ENCODE results near the gene HGFAC.

HGFAC gene

DNA sequence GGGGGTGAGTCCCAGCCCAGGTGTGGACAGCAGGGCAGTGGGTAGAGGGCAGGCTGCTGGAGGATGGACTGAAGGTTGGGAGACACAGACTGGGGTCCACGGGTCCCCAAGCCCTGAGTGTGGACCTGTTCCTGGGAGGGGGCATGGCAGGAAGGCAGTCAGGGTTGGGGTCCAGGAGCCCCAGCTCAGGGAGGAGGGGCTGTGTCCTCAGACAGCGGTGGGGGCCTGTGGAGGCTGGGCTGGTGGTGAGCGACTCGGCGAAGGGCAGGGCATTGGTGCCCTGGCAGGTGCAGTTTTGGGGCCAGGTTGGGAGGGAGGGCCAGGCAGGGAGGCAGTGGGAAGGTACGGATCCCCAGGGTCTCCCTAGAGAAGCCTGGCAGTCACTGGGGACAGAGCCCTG, 55.3 kb downstream of the HGFAC start:
- Histone ChIP-seq H3K27me3 (ENCODE audit: insufficient read depth, poor library complexity, severe bottlenecking) (peaks cover 3% of the 10 kb centered on the region), H3K4me3 (replicated peaks; ENCODE audit: insufficient read depth, low read length) (no peak overlapping the region), H3K27ac (replicated peaks) (no peak overlapping the region)
- TF ChIP-seq, protein P1, sequence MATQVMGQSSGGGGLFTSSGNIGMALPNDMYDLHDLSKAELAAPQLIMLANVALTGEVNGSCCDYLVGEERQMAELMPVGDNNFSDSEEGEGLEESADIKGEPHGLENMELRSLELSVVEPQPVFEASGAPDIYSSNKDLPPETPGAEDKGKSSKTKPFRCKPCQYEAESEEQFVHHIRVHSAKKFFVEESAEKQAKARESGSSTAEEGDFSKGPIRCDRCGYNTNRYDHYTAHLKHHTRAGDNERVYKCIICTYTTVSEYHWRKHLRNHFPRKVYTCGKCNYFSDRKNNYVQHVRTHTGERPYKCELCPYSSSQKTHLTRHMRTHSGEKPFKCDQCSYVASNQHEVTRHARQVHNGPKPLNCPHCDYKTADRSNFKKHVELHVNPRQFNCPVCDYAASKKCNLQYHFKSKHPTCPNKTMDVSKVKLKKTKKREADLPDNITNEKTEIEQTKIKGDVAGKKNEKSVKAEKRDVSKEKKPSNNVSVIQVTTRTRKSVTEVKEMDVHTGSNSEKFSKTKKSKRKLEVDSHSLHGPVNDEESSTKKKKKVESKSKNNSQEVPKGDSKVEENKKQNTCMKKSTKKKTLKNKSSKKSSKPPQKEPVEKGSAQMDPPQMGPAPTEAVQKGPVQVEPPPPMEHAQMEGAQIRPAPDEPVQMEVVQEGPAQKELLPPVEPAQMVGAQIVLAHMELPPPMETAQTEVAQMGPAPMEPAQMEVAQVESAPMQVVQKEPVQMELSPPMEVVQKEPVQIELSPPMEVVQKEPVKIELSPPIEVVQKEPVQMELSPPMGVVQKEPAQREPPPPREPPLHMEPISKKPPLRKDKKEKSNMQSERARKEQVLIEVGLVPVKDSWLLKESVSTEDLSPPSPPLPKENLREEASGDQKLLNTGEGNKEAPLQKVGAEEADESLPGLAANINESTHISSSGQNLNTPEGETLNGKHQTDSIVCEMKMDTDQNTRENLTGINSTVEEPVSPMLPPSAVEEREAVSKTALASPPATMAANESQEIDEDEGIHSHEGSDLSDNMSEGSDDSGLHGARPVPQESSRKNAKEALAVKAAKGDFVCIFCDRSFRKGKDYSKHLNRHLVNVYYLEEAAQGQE (IDR thresholded peaks at IDR 0.05; ENCODE audit: insufficient replicate concordance, low read depth) = no peak
- no peak for TF ChIP-seq POLR2AphosphoS5 (IDR thresholded peaks at IDR 0.05; ENCODE audit: low read depth)
- TF ChIP-seq GABPA (IDR thresholded peaks at IDR 0.05; ENCODE audit: low read depth) = no peak
- TF ChIP-seq, protein P2, sequence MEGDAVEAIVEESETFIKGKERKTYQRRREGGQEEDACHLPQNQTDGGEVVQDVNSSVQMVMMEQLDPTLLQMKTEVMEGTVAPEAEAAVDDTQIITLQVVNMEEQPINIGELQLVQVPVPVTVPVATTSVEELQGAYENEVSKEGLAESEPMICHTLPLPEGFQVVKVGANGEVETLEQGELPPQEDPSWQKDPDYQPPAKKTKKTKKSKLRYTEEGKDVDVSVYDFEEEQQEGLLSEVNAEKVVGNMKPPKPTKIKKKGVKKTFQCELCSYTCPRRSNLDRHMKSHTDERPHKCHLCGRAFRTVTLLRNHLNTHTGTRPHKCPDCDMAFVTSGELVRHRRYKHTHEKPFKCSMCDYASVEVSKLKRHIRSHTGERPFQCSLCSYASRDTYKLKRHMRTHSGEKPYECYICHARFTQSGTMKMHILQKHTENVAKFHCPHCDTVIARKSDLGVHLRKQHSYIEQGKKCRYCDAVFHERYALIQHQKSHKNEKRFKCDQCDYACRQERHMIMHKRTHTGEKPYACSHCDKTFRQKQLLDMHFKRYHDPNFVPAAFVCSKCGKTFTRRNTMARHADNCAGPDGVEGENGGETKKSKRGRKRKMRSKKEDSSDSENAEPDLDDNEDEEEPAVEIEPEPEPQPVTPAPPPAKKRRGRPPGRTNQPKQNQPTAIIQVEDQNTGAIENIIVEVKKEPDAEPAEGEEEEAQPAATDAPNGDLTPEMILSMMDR (IDR thresholded peaks at IDR 0.05; ENCODE audit: insufficient read depth, low read length) = no peak
- TF ChIP-seq SPI1 (IDR thresholded peaks at IDR 0.05; ENCODE audit: borderline replicate concordance, low read depth) = no peak
- no peak for DNase-seq (ENCODE audit: low read depth in 1 of 2, low spot score in 1 of 2)

DNA sequence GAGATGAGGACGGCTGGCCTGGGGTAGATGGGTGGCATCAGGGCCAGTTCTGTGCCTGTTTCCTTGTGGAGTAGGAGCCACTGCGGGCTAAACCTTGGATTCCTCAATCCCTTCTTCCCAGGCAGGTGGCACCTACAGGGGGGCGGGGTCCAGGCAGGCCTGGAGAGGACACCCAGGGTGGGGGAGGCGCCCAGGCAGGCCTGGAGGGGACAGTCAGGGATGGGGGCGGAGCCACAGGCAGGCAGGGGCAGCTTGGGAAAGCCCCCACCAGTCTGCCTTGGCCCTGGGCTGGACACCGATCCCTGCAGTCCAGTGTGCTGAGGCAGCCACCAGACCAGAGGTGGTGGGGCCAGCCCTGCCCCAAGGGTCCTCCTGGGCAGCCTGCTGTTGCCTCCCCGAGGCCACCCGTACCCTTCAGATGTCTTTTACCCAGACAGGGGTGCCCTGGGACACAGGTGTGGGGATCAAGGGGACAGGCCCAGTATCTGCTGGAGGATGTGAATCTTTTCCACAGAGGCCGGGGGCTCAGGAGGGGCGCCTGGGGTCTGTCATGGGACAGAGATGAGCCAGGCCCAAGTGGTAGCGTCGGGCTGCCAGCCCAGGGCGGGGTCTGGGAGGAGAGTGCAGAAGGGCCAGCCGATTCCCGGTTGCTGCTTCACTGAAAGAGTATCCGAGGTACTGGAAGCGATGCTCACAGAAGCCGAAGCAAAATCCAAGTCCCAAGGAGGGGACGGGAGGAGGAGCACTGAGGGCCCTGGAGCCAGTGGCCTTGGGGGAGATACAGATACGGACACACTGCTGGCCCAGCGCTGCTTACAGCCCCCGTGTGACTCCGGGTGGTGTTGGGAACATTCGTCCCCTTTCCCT, 56.0 kb downstream of the HGFAC start:
- Histone ChIP-seq H3K27ac (replicated peaks) (no peak overlapping the region), H3K27me3 (ENCODE audit: insufficient read depth, poor library complexity, severe bottlenecking) (peaks cover 3% of the 10 kb centered on the region), H3K4me3 (replicated peaks; ENCODE audit: insufficient read depth, low read length) (no peak overlapping the region)
- TF ChIP-seq GABPA (IDR thresholded peaks at IDR 0.05; ENCODE audit: low read depth) = no peak
- no peak for TF ChIP-seq SPI1 (IDR thresholded peaks at IDR 0.05; ENCODE audit: borderline replicate concordance, low read depth)
- TF ChIP-seq, protein P2 (IDR thresholded peaks at IDR 0.05; ENCODE audit: insufficient read depth, low read length) = no peak
- TF ChIP-seq POLR2AphosphoS5 (IDR thresholded peaks at IDR 0.05; ENCODE audit: low read depth) = no peak
- TF ChIP-seq, protein P1 (IDR thresholded peaks at IDR 0.05; ENCODE audit: insufficient replicate concordance, low read depth) = no peak
- no peak for DNase-seq (ENCODE audit: low read depth in 1 of 2, low spot score in 1 of 2)

DNA sequence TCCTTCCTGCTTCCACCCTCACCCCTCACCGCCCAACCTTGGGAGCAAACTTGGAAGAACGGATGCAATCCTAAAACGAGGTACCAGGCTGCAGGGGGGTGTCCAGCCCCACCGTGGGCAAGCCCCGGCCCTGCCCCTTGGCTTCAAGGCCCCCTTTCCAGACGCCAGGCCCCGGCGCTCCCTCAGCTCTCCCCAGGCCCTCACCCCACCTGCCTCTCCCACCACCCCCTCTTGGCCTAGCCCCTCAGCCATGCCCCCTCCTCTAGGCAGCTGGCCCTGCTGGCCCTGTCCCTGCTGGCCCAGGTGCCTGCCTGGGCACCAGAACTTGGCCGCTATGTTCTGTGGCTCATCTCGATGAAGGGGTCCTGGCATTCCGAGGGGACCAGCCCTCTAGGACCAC, 56.6 kb downstream of the HGFAC start:
- H3K27me3 ChIP-seq (ENCODE audit: insufficient read depth, poor library complexity, severe bottlenecking) = peaks cover 1% of the 10 kb centered on the region
- no peak overlapping the region for H3K27ac ChIP-seq (replicated peaks)
- TF ChIP-seq GABPA (IDR thresholded peaks at IDR 0.05; ENCODE audit: low read depth) (no peak), POLR2AphosphoS5 (IDR thresholded peaks at IDR 0.05; ENCODE audit: low read depth) (no peak), SPI1 (IDR thresholded peaks at IDR 0.05; ENCODE audit: borderline replicate concordance, low read depth) (no peak)
- TF ChIP-seq, protein P1 (IDR thresholded peaks at IDR 0.05; ENCODE audit: insufficient replicate concordance, low read depth) = no peak
- TF ChIP-seq, protein P2 (IDR thresholded peaks at IDR 0.05; ENCODE audit: insufficient read depth, low read length) = no peak
- no peak for DNase-seq (ENCODE audit: low read depth in 1 of 2, low spot score in 1 of 2)
- no peak overlapping the region for H3K4me3 ChIP-seq (replicated peaks; ENCODE audit: insufficient read depth, low read length)
